ENCODE measurements around the gene MTURN.

GRCh38 chr7:30117896-30118295, 16.9 kb upstream of the MTURN start:
- TF ChIP-seq, protein P1, sequence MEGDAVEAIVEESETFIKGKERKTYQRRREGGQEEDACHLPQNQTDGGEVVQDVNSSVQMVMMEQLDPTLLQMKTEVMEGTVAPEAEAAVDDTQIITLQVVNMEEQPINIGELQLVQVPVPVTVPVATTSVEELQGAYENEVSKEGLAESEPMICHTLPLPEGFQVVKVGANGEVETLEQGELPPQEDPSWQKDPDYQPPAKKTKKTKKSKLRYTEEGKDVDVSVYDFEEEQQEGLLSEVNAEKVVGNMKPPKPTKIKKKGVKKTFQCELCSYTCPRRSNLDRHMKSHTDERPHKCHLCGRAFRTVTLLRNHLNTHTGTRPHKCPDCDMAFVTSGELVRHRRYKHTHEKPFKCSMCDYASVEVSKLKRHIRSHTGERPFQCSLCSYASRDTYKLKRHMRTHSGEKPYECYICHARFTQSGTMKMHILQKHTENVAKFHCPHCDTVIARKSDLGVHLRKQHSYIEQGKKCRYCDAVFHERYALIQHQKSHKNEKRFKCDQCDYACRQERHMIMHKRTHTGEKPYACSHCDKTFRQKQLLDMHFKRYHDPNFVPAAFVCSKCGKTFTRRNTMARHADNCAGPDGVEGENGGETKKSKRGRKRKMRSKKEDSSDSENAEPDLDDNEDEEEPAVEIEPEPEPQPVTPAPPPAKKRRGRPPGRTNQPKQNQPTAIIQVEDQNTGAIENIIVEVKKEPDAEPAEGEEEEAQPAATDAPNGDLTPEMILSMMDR (IDR thresholded peaks at IDR 0.05): no peak
- TF ChIP-seq POLR2A (IDR thresholded peaks at IDR 0.05): no peak

All from right lobe of liver (tissue), 4 donors.